K562 (cell line): ENCODE data around the gene ZBTB44. TPM values are rescaled to one million over a fixed set of nuclear protein-coding genes. Genes with fewer than 3 reads are reported as not detected.

Experiments used
- ESRRB ChIP-seq: fragments of 250-450 bp; sonication (Bioruptor Pico); IDR thresholded peaks from 2 replicates; pipeline ENCODE4 v1.5.0; 2020; ENCODE audit warnings: mild to moderate bottlenecking, moderate library complexity, borderline replicate concordance
- ETV6 ChIP-seq, 3 experiments: fragments of 150-350 bp in 1 of 3; sonication (generic) in 1 of 3; formaldehyde crosslinking in 1 of 3; IDR thresholded peaks; 2 replicates each; pipeline versions ENCODE4 v1.6.1 to v1.8.0; 2014 to 2022; ENCODE audit warnings: borderline replicate concordance in 2 of 3, low read depth in 2 of 3, antibody characterized with exemption in 1 of 3, low read length in 1 of 3, mild to moderate bottlenecking in 1 of 3, missing genetic modification reagents in 1 of 3
- SAP30 ChIP-seq: fragments of 200-600 bp; sonication (generic); IDR thresholded peaks from 2 replicates; pipeline ENCODE4 v1.6.1; 2012; ENCODE audit warnings: borderline replicate concordance, low read depth, mild to moderate bottlenecking, moderate library complexity, low read length, control low read depth, inconsistent platforms; ENCODE audit not compliant: insufficient read depth, poor library complexity, severe bottlenecking
- STAG1 ChIP-seq: sonication (generic); formaldehyde crosslinking; IDR thresholded peaks from 2 replicates; pipeline ENCODE4 v1.5.0; 2020; ENCODE audit warnings: missing genetic modification reagents, borderline replicate concordance
- TEAD4 ChIP-seq, 2 experiments: sonication (generic) in 1 of 2; formaldehyde crosslinking in 1 of 2; IDR thresholded peaks; 2 replicates each; pipeline versions ENCODE4 v1.6.1 to v1.8.0; 2012 to 2022; ENCODE audit warnings: borderline replicate concordance in 1 of 2, inconsistent platforms in 1 of 2, low read length in 1 of 2, mild to moderate bottlenecking in 1 of 2, missing genetic modification reagents in 1 of 2
- ZNF79 ChIP-seq: fragments of 250-450 bp; sonication (Bioruptor Pico); IDR thresholded peaks from 2 replicates; pipeline ENCODE4 v1.4.0; 2020; ENCODE audit warnings: low read depth, mild to moderate bottlenecking, moderate library complexity
- polyA plus RNA-seq, 8 experiments: library from polyadenylated mRNA; depleted of rRNA in 4 of 8; stranded (reverse) in 5 of 8; unstranded in 3 of 8; fragments of >200 nt; fragmentation: Nextera tagmentation in 2 of 8; fragmentation: Illumina TruSeq in 1 of 8; extraction: Ambion mirVana in 2 of 8; extraction: Trizol in 1 of 8; gene quantifications; 2 replicates each; pipeline versions ENCODE4 v1.2.1 to v1.2.3, GENCODE V29; 2011 to 2014; ENCODE audit warnings: inconsistent platforms in 1 of 8, missing spikeins in 1 of 8
- total RNA-seq, 7 experiments: library from RNA; depleted of rRNA in 6 of 7; stranded (reverse); fragments of >200 nt in 6 of 7; fragmentation: Illumina TruSeq in 2 of 7; extraction: Trizol in 2 of 7; gene quantifications; 2 replicates each; pipeline versions ENCODE4 v1.2.1 to v1.2.3, GENCODE V29; 2011 to 2021; ENCODE audit warnings: low replicate concordance in 1 of 7
- TF ChIP-seq, protein P1 (sequence below): fragments of 250-450 bp; sonication (Bioruptor Pico); IDR thresholded peaks from 2 replicates; pipeline ENCODE4 v1.5.0; 2021; ENCODE audit warnings: mild to moderate bottlenecking, moderate library complexity

Gene ZBTB44
- total and polyA plus RNA-seq, 9 of the 15 experiments (the other 6 are each of a cell fraction or from before 2014, with no cell fraction given) = 4.7 to 27.1 (median 17.3) TPM

DNA sequence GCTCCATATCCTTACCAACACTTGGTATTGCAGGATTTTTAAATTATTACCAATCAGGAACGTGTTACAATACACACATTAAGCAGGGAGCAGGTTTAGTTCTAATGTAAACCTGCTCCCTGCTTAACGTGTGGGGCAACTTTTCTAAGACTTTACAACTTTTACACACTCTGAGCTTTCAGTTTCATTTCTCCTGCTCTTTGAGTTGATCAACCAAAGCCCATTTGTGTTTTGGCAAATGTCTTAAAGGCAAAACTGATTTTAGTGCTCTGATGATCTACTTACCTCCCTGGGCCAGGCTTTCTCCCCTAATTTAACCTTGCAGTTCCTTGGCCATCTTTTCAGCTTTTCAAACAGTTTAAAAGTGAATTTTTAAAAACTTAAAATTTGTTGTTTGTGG is 70.9 kb downstream of the ZBTB44 start (continued):
- TF ChIP-seq, protein P1, sequence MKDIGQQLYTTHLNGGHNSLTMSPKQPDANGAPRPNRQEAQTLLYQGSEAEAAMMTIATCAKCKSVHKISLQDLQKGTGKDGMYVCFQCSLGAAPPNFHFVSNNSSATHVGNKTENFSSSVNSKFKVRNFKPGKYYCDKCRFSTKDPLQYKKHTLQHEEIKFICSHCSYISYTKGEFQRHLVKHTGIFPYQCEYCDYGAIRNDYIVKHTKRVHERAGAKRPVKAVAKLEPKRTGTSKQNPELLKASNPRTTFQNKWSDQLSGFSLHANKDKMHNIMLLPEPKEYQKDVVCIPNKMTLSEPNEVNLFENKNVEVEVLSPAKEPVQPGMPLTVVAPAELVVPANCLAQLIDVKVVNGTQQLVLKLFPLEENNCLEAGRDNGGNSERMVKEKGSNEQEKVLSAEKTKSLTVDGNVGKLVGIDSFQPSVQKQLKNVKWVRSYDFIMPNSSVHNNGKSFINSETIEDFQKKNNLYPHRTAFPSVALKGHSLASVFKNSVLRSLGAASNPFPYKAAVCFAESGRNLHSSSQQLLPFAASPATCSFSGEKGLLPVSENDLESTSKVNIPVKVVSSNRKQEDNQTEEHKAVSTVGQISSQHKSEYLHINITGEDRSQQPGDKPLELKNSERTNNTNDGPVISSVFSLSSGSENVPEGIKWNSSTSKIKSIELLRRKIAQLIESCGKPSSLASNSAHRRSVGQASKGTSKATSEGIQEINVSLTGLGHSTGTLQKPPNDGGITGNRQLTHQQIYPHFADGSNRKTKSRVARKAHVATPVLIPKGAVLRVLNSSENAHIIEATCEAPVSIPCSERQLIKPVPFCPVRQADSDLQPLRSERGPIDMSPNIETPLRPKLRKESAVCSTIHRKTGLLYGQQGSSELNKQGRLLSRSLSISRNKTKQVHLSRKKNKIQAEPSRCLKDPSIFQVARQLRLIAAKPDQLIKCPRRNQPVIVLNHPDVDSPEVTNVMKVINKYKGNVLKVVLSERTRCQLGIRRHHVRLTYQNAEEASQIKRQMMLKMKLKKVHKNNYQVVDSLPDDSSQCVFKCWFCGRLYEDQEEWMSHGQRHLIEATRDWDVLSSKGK (CRISPR knock-in tag) = no peak
- TF ChIP-seq SAP30 (no peak), TEAD4 (IDR thresholded peaks at IDR 0.05; ENCODE audit: low read length) (no peak), TEAD4 (CRISPR knock-in tag; IDR thresholded peaks at IDR 0.05; ENCODE audit: borderline replicate concordance) (no peak), ESRRB (CRISPR knock-in tag) (no peak), ZNF79 (CRISPR knock-in tag) (no peak), STAG1 (CRISPR knock-in tag) (no peak), ETV6 (IDR thresholded peaks at IDR 0.05; ENCODE audit: borderline replicate concordance in 1 of 2, low read depth in 2 of 2, low read length in 1 of 2) (no peak), ETV6 (CRISPR knock-in tag; IDR thresholded peaks at IDR 0.05; ENCODE audit: borderline replicate concordance) (no peak)
